HEK293T (cell line): ENCODE results near the gene KIF19.

Experiments
- ARNT ChIP-seq: fragments of 450-650 bp; IDR thresholded peaks from 2 replicates; pipeline ENCODE4 v1.6.1; 2017; ENCODE audit warnings: mild to moderate bottlenecking
- BHLHE40 ChIP-seq: fragments of 450-650 bp; IDR thresholded peaks from 2 replicates; pipeline ENCODE4 v1.6.1; 2016; ENCODE audit warnings: mild to moderate bottlenecking, moderate library complexity, borderline replicate concordance
- CTBP1 ChIP-seq: fragments of 450-650 bp; IDR thresholded peaks from 2 replicates; pipeline ENCODE4 v1.6.1; 2016; ENCODE audit warnings: borderline replicate concordance
- FOXM1 ChIP-seq: fragments of 450-650 bp; IDR thresholded peaks from 2 replicates; pipeline ENCODE4 v1.6.1; 2017; ENCODE audit warnings: mild to moderate bottlenecking, borderline replicate concordance
- L3MBTL2 ChIP-seq: fragments of 450-650 bp; conservative IDR thresholded peaks from 2 replicates; pipeline ENCODE4 v1.6.1; 2016; ENCODE audit warnings: mild to moderate bottlenecking
- SP1 ChIP-seq: fragments of 450-650 bp; IDR thresholded peaks from 2 replicates; pipeline ENCODE4 v1.6.1; 2017
- SUZ12 ChIP-seq: fragments of 450-650 bp; IDR thresholded peaks from 2 replicates; pipeline ENCODE4 v1.6.1; 2016; ENCODE audit warnings: mild to moderate bottlenecking
- ZNF384 ChIP-seq: fragments of 450-650 bp; IDR thresholded peaks from 2 replicates; pipeline ENCODE4 v1.6.1; 2016

- no peak for TF ChIP-seq ARNT
- TF ChIP-seq SUZ12: no peak
- TF ChIP-seq CTBP1: no peak
- no peak for TF ChIP-seq FOXM1
- no peak for TF ChIP-seq ZNF384
- TF ChIP-seq BHLHE40: no peak
- TF ChIP-seq L3MBTL2: no peak
- no peak for TF ChIP-seq SP1
These were observed 43.9 kb downstream of the KIF19 start for GRCh38 chr17:74369665-74370490.
